Gastroesophageal sphincter (tissue), 3 donors: ENCODE measurements around the gene DYSF.

ENCODE experiments used
- CTCF ChIP-seq, 4 experiments: fragments of 200-600 bp in 2 of 4; fragments of 450-650 bp in 2 of 4; sonication (generic) in 1 of 4; IDR thresholded peaks; one replicate each; pipeline ENCODE4 v1.5.1; 2017 to 2019; ENCODE audit warnings: antibody characterized with exemption in 4 of 4, mild to moderate bottlenecking in 2 of 4, moderate library complexity in 2 of 4
- EP300 ChIP-seq: sonication (generic); formaldehyde crosslinking; IDR thresholded peaks from one replicate; pipeline ENCODE4 v1.6.1; 2017; ENCODE audit warnings: antibody characterized with exemption, mild to moderate bottlenecking
- POLR2A ChIP-seq, 2 donors: fragments of 450-650 bp; IDR thresholded peaks; one replicate each; pipeline ENCODE4 v1.6.1; 2017; ENCODE audit warnings: antibody characterized with exemption in 2 of 2, mild to moderate bottlenecking in 2 of 2, moderate library complexity in 1 of 2
- POLR2AphosphoS5 ChIP-seq: sonication (generic); formaldehyde crosslinking; IDR thresholded peaks from one replicate; pipeline ENCODE4 v1.6.1; 2017; ENCODE audit warnings: antibody characterized with exemption

DNA sequence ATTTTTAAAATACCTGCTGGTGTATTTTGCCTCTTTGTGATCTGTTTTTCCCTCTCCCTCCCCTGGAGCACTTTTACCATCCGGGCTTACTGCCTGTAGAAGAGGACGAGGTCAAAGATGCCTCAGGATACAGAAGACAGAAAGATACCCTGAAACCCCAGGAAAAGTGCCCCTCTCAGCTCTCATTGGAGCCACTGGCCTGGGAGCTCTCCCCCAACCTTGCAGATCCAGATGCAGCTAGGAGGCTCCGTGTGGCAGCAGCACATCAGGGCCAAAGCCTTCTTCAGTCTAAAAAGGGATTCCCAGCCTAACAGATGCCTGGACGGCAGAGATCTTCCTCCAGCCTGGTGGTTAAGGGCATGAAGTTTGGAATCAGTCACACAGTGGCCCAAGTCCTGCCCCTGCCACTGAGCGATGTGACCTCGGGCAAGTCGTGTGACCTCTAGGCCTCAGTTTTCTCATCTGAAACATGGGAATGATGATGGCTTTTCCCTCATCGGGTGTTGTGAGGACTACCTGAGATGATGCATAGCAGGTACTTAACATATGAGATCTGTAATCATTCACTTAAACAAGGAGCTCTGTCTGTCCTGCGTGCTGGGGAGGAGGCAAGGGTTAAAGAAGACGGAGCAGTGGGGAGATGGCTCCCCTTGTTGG, 239.4 kb downstream of the DYSF start:
- TF ChIP-seq CTCF (IDR thresholded peaks at IDR 0.05) (no peak), EP300 (no peak), POLR2A (IDR thresholded peaks at IDR 0.05) (no peak), POLR2AphosphoS5 (no peak)
